ENCODE results near the gene VPS8.

VPS8 gene

DNA sequence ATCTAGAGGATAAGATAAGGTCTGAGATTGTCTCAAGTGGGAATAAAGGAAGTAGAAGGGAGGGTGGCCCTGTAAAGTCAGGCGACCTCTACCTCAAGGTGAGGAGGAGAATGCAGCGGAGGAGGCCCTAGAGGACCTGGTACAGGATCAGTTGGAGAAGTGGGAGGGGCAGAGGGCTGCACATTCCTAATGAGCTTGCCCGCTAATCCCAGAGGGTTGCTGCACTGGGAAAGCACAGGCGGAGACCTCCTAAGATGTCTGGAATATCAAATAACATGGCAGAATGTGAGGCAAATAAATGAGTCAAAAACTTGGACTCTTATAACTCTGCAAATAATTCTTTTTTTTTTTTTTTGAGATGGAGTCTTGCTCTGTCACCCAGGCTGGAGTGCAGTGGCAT, 30.2 kb upstream of the VPS8 start:
- no peak for DNase-seq (ENCODE audit: low read depth)

DNA sequence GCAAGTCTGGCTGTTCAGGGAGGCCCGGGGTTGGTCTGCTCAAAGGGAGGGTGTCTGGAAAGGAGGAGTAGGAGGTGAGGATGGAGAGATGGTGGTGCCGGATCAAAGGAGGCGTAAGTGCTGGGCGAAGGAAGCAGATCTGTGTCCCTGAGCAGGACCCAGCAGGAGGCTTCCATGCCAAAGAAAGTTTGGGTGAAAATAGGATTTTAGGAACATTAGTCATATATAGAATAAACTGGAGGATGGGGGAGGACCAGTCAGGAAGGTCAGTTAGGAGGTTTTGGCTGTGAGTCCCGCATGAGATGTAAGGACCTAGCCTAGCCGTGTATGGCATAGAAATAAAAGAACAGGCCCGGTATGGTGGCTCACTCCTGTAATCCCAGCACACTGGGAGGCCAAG, 28.6 kb upstream of the VPS8 start:
- no peak for DNase-seq (ENCODE audit: low read depth)

DNA sequence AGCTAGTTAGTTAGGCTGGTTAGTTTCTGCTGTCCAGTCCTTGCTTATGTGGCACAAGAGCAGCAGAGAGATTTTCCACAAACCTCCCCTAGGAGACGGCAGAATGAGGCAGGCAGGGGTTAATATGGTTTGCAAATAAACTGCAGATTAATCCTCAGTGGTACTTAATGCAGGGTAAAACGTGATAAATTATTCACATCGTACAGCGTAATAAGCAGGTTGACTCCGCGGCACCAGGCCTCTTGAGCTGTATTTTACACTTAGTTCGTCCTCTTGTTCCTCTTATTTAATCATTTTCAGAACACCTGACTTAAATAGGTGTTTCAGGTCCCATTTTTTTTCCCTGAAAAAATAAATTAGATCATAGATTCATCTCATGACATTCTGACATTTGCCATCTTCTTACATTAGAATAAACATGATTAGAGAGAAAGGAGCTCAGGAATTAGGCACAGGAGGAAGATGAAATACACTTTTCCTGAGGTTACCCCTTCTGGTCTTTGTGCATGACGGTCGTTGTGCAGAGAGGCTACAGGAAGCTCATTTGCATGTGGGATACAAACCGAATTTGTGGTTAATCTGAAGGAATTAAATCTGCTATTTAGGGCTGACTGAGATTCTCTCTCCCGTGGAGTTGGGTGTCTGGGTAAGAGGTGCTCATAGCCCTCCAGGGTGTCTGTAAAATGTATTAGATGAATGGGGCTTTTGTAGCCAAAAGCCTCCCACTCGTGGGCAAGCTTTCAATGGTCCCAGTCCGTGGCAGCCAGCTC, 27.1 kb upstream of the VPS8 start:
- no peak for DNase-seq (ENCODE audit: low read depth)

DNA sequence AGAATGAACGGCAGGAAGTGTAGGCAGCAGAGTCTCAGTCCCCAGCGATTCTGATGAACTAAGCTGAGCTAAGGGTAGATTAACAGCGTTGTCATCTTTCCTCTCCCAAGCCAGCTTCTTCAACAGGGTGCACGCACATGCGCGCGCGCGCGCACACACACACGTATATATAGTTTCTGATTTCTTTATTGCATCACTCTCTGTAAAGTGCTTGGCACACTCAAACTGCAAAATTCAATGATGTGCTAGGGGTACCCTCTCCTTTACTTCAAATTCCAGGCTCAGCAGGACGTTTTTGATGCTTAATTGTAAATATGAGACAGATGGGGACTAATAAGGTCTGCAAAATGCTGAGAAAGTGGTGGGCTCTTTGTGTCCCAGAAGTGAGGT, 26.1 kb upstream of the VPS8 start:
- no peak for DNase-seq (ENCODE audit: low read depth)

DNA sequence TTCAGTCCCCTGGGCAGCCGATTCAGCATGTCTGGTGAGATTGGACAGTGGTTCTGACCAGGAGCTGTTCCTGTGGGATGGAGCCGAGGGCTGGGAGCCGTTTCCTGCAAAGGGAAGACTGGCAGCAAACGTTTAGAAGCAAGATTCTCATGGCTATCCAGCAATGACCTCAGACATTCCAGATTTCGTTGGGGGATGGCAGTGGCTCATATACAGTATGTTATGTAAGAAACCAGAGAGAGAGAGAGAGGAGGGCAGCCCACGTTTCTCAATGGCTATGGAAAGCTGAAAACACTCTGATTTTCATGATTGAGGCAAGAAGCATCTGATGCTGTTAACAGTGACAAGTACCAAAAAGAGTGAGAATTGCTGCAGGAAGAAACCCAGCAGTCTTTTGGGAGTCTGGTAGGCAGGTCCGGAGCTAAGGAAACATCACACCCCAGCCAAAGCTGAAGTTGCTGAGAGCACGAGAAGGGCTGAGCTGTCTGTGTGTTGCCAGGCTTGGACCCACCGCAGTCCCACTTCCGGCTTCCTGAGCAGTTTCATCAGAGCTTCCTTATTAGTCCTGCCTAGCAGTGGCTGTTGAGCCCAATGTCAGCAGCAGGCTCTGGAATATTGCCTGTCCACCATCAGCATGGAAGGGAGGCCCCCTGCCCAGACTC, 25.6 kb upstream of the VPS8 start:
- peak; percentile 59 for DNase-seq (ENCODE audit: low read depth)

DNA sequence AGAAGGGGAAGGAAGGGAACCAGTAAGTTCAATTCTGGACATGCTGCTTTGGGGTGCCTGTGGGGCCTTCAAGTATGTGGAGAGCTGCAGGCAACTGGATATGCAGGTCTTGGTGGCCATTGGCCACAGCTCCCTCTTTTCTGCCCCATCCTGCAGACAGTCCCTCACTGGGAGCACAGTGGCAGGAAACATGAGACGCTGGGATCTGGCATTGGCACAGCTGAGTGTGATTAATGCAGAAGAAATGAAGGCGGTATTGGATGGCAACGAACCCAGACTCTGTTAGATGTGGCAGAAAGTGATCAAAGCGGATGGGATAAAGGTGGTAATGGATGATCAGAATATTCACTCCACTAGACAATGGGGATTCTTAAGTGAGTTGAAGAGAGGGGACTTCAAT, 23.2 kb upstream of the VPS8 start:
- no peak for DNase-seq (ENCODE audit: low read depth)

DNA sequence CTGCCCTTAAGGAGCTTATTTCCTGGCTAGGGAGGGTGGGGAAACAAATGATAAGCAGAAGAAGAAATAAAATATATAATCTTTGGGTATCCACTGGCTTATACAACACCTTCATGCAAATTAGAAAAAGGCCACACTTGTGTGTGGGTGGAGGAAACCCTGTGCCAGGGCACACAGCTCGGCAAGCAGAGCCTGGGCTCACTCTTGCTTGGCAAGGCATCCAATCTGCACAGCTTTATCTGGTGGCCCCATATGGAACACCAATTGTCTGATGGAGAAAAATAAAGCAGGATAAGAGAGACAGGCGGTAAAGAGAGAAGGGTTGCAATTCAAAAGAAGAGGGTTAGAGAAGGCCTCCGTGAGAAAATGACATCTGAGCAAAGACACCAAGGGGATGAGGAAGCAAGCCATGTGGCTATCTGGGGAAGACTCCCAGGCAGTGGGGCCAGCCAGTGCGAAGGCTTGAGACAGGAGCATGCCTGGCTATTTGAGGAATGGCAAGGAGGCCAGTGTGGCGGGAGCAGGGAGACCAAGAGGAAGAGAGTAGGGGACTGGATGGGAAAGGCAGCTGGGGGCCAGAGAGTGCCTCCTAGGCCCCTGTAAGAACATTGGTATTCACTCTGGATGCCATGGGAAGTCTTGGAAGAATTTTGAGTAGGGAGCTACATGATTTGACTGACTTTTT, 22.5 kb upstream of the VPS8 start:
- DNase-seq (ENCODE audit: low read depth) = no peak

DNA sequence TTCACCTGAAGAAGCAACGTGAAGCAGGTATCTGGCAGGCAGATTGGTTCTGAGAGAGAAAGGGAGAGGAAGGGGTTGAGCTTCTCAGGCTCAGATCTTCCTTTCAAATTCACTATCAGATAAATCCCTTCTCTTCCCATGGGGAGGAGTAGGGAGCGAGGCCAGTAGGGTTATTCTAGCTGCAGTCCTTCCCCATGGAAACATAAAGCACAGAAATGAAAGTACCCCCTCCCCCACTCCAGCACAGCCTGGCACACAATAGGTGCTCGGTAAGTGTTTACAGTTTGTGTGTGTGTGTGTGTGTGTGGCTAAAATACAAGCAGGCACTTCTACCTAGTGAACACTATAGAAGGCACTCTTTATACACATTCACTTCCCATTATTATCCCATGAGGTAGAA, 20.8 kb upstream of the VPS8 start:
- no peak for DNase-seq (ENCODE audit: low read depth)

DNA sequence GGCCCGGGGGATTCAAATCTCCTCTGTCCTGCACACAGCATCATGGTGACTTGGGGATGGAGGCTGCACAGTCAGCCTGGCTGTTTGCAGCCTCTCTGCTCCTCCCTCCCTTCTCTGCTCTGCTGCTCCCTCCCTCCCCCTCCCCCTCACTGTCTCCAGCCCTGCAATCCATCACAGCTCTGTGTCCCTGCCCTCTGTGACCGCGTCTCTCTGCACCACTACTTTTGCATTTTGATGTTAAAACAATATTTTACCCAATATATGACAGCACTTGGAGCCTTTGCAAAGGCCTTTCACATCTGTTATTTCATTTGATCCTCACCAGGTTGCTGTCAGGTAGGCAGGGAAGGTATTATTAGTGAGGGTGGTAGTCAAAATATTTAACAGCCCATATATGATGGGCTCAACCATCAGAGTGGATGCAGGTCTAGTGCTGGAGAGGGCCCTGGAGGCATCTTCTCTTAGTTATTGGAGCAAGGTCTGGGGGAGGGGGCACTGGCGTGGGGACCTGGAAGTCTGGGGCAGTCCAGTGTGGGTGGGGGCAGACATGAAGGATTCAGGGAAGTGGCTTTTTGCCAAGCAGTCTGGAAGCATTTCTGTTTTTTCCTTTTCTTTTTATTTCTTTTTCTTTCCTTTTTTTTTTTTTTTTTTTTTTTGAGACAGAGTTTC, 16.3 kb upstream of the VPS8 start:
- DNase-seq (ENCODE audit: low read depth) = no peak

DNA sequence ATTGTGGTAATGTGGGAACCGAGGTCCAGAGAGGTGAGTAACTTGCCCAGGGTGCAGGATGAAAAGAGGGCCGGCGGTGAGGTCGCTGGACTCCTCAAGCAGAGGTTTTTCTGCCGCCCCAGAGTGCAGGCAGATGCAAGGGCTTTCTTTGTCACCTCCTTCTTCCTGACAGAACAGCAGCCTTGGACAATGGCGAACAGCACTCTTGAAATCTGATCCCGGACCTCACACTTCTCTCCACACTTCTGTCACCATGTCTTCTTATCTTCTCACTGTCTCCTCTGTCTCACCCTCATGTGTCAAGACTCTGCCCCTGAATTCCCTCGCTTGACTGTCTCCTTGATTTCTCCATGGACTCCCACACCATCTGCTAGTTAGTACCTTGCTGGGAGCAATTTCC, 15.4 kb upstream of the VPS8 start:
- no peak for DNase-seq (ENCODE audit: low read depth)

DNA sequence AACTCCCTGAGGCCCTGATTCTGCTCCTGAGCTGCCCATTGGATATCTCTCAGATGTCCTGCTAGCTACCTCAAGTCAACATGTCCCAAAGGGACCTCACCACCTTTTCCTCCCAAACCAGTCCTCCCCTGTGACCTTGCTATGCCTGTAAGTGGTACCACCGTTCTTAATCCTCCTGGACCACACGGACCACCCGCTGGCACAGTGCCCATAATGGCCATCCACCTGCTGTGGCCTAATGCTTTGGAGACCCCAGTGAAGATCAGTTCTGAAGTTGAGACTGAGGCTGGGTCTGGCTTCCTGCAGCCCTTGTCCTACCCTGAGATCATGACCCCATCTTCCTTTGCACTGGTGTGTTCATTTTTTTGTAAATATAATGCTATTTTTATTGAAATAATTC, 15.0 kb upstream of the VPS8 start:
- no peak for DNase-seq (ENCODE audit: low read depth)

DNA sequence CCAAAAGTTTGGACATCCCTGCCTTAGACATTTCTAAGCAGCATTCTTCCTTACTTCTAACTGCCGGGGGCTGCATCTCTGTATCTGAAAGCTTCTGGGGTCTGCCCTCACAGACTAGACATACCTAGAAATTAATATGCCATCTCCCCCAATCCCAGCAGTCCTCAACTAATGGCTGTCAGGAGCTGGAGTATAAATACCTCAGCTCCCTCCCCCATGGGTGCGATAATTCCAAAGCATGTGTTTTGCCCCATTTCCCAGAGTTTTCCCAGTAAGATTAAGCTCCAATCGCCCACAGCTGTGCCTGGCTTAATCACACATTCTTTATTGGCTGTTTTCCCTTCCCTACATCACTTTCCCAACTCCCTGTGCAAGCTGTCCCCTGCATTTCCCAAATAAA, 13.8 kb upstream of the VPS8 start:
- DNase-seq (ENCODE audit: low read depth) = no peak

DNA sequence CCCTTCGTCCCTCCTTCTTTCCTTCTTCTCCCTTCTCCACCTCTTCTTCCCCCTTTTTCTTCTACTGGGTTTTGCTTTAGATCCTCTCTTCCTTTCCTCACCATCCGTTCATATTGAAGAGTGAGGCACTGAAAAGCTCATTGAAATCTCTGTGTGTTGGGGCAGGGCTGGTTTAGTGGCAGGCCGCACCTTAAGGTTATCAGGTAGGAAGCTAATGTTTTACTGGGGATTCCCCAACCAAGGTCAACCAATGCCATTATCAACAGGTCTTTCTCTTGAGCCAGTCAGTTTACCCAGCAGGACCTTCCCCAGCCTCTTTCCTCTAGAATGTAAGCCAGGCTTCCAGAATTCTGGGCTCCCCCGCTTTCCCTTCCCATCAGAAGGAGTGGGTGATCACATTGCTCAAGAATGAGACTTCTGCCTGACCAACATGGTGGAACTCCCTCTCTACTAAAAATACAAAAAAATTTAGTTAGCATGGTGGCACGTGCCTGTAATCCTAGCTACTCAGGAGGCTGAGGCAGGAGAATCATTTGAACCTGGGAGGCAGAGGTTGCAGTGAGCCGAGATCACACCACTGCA, 11.5 kb upstream of the VPS8 start:
- DNase-seq (ENCODE audit: low read depth) = no peak

DNA sequence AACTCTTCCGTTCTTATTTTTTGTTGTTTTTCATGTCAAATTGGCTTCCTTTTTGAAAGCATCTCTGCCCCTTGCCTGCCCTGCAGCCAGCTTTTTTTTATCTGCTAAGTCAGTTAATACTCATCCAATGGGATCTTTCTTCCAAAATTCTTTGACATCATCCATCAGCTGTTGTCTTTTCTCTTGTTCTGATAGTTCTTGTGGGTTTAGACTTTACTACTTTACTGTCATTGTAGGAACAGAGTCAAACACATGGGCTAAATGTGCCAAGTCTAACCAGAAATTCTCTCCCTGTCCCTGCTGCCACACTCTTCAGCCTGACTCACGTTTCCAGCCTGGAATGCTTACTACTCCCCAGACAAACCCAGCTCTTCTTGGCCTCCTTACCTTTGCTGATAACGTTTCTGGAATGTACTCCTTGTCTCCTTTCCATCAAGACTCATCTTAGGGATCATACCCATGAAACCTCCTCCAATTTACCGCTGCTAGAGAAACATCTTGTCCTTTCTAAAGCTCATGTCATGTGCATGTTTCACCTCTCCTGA, 10.7 kb upstream of the VPS8 start:
- no peak for DNase-seq (ENCODE audit: low read depth)

DNA sequence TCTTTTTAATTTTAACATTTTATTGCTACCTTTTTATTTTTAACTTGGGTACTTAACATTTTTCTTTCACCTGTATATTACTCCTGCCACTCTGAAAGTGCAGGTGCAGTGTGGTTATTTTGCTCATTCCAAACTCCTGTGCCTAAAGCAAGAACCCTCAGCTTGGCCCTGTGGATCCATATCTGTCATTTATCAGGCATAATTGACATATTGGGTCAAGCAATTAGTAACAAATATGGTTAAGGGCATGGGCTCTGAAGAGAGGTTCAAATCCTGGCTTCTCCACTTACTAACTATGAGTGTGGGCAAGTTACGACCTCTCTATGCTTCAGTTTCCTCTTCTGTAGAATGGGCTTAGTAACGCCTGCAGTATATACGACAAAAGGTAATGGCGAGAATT, 9.8 kb upstream of the VPS8 start:
- DNase-seq (ENCODE audit: low read depth) = no peak

DNA sequence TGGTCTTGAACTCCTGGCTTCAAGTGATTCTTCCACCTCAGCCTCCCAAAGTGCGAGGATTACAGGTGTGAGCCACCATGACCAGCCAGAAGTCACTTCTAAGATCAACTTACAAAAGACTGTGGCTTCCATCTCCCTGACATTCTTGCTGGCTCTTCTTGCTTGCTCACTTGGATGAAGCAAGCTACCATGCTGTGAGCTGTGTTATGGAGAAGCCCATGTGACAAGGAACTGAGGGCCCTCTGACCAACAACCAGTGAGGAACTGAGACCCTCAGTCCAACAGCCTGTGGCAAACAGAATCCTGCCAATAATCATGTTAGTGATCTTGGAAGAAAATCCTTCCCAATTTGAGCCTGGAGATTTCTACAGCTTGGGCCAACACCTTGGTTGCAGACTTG, 7.2 kb upstream of the VPS8 start:
- no peak for DNase-seq (ENCODE audit: low read depth)

DNA sequence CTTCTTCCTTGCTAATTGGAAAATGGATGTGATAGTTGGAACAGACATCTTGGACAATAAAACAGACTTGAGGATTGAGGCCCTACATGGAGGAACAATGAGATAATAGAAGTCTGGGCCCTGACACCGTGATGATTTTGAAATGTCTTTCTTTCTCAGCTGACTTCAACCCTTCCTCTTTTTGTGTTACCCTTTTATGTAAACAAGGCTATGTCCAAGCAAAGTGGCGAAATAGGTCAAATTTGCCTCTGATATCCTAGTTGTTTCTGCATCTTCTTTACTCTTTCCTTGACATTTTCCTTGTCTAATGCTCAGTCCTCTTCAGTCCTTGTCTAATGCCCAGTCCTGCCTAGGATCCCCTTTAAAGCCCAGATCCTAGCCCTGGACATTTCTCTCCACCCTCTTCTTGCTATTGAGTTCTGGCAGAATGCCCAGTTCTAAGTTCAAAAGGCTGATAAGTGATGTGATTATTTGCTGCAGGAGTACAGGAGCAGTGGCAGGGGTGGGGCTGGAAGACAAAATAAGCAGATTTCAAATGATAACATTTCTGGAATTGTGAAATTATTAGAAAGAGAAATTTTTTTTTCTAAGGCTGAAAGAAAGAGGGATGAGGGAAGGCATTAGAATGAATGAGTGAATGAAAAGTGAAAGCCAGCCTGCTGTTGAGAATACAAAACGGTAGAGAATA, 6.5 kb upstream of the VPS8 start:
- no peak for DNase-seq (ENCODE audit: low read depth)

DNA sequence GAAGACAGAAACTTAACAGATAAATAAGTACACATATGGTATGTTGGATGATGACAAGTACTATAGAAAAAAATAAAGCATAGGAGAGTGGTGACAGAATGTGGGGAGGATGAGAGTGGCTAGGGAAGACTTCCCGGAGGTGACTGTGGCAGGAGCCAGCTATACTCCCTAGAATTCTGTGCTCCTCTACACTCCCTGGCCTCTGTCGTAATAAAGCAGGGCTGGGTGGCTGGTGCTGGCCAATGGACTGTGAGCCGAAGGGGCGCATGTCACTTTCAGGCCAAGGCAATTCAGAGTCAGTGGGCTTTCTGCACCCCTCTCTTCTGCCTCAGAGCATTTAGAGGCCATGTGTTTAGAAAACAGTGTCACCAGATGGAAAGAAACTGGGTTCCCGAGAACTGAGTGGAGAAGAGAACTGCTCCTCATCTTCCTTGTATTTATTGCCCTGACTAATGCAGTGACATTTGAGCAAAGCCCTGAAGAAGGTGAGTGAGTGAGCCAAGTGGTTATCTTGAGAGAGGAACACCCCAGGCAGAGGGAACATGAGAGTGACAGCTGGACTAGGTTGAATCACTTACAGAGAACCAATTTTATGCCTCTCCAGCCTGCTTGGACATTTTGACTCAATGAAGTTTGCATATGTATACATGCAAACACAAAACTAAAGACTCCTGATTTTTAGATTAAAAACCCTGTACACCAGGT, 5.2 kb upstream of the VPS8 start:
- no peak for DNase-seq (ENCODE audit: low read depth)

DNA sequence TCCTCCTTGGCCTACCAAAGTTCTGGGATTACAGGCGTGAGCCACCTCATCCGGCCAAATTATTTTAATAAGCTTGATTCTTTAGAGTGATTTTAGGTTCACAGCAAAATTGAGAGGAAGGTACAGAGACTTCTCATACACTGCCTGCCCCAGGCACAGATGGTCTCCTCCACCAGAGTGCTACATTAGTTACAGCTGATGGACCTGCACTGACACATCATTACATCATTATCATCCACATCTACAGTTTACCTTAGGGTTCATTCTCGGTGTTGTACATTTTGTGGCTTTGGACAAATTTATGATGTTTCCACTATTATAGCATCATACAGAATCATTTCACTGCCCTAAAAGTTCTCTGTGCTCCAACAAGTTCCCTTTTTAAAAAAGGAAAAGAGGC, 4.4 kb upstream of the VPS8 start:
- no peak for DNase-seq (ENCODE audit: low read depth)

DNA sequence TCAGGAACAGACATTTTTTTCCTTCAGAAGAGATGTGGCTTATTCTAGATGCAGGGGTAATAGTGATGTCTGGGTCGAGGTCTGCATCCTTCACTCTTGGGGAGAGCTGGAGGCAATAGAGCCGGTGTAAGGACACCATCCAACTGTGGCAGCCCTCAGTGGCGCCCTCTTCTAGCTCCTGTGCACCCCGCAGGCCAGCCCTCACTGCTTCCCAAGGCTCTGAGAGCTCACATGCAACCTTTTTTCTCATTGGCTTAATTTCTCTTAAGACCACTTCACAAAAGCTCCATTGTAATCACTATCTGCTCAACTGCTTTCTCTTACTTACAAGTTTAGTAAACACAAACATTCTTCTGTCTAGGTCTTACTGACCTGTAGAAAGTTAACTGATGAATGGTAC, 3.9 kb upstream of the VPS8 start:
- DNase-seq (ENCODE audit: low read depth) = no peak

DNA sequence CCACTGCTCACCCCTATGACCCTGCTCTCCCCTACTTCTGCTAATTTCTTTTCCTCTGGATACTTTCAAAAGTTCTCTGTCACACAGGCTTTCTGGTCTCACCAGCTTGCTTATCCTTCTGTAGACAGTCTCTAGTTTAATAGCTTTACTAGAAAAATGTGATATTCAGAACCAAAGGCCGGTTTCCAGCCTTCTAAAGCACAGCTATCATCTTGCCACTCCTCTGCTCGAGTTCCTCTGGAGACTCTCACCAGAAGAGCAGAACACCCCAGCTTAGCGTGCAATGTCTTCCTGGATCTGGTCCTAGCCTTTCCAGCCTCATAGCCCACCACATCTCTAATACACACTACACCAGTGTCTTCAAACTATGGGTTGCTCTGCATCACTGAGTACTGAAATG, 1.8 kb upstream of the VPS8 start:
- no peak for DNase-seq (ENCODE audit: low read depth)
